GM15510 (cell line): ENCODE measurements around the gene CT45A5.
"Not testable (repeated sequence)": the region's sequence is repeated elsewhere in the genome, so short reads cannot be mapped to it uniquely, and the experiment has no call there.

Experiments
- POLR2A ChIP-seq: IDR thresholded peaks from 3 replicates; pipeline ENCODE4 v1.6.1; 2011; ENCODE audit warnings: borderline replicate concordance; ENCODE audit not compliant: insufficient read length; ENCODE audit errors: extremely low read depth

The CT45A5 gene, protein sequence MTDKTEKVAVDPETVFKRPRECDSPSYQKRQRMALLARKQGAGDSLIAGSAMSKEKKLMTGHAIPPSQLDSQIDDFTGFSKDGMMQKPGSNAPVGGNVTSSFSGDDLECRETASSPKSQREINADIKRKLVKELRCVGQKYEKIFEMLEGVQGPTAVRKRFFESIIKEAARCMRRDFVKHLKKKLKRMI

DNA sequence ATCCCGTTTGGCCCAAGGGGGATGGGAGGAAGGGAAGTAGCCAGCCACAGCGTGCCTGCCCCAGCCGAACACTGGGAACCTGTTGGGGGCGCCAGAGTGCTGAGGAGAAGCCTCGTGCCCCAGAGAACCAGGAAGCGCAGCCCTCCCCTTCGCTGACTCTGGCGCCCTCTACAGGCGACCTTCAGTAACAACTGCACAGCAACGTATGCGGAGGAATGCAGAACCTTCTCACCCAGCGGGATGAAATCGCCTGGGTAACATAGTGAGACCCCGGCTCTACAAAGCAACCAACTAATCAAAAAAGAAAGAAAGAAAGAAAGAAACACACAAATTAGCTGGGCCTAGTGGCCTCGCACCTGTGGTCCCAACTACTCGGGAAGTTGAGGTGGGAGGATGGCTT is at the start of gene CT45A5:
CT45A5 (minus strand) TSS at position 101 of the 400 bp plus-strand sequence. CDS start 3,774 bp downstream, outside the sequence.
- not testable (repeated sequence) for TF ChIP-seq POLR2A

DNA sequence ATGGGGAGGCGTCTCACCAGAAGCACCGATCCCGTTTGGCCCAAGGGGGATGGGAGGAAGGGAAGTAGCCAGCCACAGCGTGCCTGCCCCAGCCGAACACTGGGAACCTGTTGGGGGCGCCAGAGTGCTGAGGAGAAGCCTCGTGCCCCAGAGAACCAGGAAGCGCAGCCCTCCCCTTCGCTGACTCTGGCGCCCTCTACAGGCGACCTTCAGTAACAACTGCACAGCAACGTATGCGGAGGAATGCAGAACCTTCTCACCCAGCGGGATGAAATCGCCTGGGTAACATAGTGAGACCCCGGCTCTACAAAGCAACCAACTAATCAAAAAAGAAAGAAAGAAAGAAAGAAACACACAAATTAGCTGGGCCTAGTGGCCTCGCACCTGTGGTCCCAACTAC is 34.6 kb upstream of the CT45A5 start, which contains the start of gene CT45A2:
CT45A2 (minus strand) TSS at position 101 of the 400 bp plus-strand sequence. CDS start 3,747 bp downstream, outside the sequence.
- TF ChIP-seq POLR2A: not testable (repeated sequence)

DNA sequence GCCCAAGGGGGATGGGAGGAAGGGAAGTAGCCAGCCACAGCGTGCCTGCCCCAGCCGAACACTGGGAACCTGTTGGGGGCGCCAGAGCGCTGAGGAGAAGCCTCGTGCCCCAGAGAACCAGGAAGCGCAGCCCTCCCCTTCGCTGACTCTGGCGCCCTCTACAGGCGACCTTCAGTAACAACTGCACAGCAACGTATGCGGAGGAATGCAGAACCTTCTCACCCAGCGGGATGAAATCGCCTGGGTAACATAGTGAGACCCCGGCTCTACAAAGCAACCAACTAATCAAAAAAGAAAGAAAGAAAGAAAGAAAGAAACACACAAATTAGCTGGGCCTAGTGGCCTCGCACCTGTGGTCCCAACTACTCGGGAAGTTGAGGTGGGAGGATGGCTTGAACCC is 17.4 kb upstream of the CT45A5 start, which contains the start of gene CT45A6:
CT45A6 (minus strand) TSS at position 101 of the 400 bp plus-strand sequence. CDS start 3,794 bp downstream, outside the sequence.
- TF ChIP-seq POLR2A: not testable (repeated sequence)

DNA sequence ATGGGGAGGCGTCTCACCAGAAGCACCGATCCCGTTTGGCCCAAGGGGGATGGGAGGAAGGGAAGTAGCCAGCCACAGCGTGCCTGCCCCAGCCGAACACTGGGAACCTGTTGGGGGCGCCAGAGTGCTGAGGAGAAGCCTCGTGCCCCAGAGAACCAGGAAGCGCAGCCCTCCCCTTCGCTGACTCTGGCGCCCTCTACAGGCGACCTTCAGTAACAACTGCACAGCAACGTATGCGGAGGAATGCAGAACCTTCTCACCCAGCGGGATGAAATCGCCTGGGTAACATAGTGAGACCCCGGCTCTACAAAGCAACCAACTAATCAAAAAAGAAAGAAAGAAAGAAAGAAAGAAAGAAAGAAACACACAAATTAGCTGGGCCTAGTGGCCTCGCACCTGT is 17.2 kb downstream of the CT45A5 start, which contains the start of gene CT45A3:
CT45A3 (minus strand) TSS at position 101 of the 400 bp plus-strand sequence. CDS start 3,747 bp downstream, outside the sequence.
- not testable (repeated sequence) for TF ChIP-seq POLR2A

DNA sequence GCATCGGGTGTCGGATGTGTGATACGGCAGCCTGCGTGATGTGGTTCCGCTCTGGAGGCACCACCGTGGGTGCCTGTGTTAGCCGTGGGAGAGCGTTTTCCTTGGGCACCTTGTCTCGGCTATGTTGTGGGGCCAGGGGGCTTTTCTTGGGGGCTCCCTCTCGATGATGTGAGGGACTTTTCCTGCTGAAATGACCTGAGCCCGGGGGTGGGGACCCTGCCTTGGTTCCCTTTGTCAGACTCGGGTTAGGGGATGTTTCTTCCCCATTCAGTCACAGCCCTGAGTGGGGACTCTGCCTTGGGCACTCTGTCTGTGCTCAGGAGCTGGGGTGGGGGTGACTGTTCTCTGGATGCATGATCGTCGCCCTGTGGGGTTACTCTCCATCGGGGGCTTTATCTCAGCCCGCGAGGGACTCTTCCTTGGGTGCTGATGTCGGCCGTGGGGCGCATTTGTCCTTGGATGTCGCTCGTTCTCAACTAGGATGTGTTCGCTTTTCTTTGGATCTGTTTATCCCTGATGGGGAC is 44.0 kb downstream of the CT45A5 start:
- no peak for TF ChIP-seq POLR2A

DNA sequence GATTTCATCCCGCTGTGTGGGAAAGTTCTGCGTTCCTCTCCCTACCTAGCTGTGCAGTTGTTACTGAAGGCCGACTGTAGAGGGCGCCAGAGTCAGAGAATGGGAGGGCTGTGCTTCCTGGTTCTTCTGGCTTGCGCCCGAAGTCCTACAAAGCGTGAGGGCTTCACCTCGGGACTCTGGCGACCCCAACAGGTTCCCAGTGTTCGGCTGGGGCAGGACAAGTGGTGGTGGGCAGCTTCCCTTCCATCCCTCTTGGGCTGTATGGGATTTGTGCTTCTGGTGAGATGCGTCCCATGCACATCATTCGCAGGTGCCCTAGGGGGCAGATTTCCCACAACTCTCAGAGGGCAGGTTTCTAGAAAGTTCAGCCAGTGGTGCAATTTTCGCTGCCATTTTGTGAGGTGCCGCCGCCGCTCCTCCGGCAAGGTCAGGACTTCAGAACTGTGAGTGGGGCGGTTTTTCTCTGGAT is 44.6 kb downstream of the CT45A5 start:
- TF ChIP-seq POLR2A: no peak

- TF ChIP-seq POLR2A: no peak
Measured at GRCh38 chrX:135737366-135738071, 47.8 kb downstream of the CT45A5 start.
